ENCODE results near the gene PDGFB. TPM values are rescaled to one million over a fixed set of nuclear protein-coding genes. Genes with fewer than 3 reads are reported as not detected.

Gene PDGFB
- total and polyA plus RNA-seq, 2 experiments from 2014 or later, result 2.2 to 8.0 TPM

GRCh38 chr22:39179401-39179827 is 65.4 kb downstream of the PDGFB start:
- H3K27ac Mint-ChIP-seq, result peak overlapping the region; percentile 72
- peaks cover 13% of the 10 kb centered on the region for H3K27me3 Mint-ChIP-seq (ENCODE audit: insufficient read depth, low read depth, poor library complexity)
- Histone ChIP-seq H2AFZ (no peak overlapping the region), H4K20me1 (replicated peaks; ENCODE audit: insufficient read depth) (no peaks in the 10 kb centered on the region), H3K4me3 (no peak overlapping the region), H3K27me3 (ENCODE audit: insufficient read depth) (no peaks in the 10 kb centered on the region), H3K79me2 (replicated peaks; ENCODE audit: insufficient read depth) (no peaks in the 10 kb centered on the region), H3K4me1 (ENCODE audit: insufficient read depth) (peaks cover 34% of the 10 kb centered on the region), H3F3A (replicated peaks; ENCODE audit: low read depth) (peaks cover 11% of the 10 kb centered on the region), H3K27ac (ENCODE audit: low read depth) (peak overlapping the region; percentile 66; the same call in 1 of the 2 replicates), H3K9me2 (ENCODE audit: insufficient read depth) (no peaks in the 10 kb centered on the region), H3K36me3 (ENCODE audit: insufficient read depth) (no peaks in the 10 kb centered on the region), H3K4me2 (peak overlapping the region; percentile 5; the same call in 1 of the 2 replicates)
- ATAC-seq (peak; percentile 29), DNase-seq (ENCODE audit: low spot score) (peak; percentile 63)
- H3K9me3 Mint-ChIP-seq, result peaks cover 5% of the 10 kb centered on the region; the same call in 2 of the 3 replicates
- H3K4me3 Mint-ChIP-seq, result no peak overlapping the region
- H3K36me3 Mint-ChIP-seq (ENCODE audit: low read depth), result peaks cover 2% of the 10 kb centered on the region; the same call in 1 of the 3 replicates
- peaks cover 59% of the 10 kb centered on the region for H3K4me1 Mint-ChIP-seq
- TF ChIP-seq REST (IDR thresholded peaks at IDR 0.05; ENCODE audit: unreplicated experiment) (no peak), EZH2 (IDR thresholded peaks at IDR 0.05; ENCODE audit: low read depth, unreplicated experiment) (no peak), POLR2AphosphoS5 (IDR thresholded peaks at IDR 0.05; ENCODE audit: low read depth) (0 out of 2 replicates have a peak, but pooled peaks have one; percentile 20), ZNF462 (CRISPR knock-in tag; IDR thresholded peaks at IDR 0.05) (no peak), EZH2phosphoT487 (IDR thresholded peaks at IDR 0.05; ENCODE audit: unreplicated experiment) (no peak), JUNB (IDR thresholded peaks at IDR 0.05; ENCODE audit: unreplicated experiment) (no peak), CREB1 (CRISPR knock-in tag; IDR thresholded peaks at IDR 0.05; ENCODE audit: low read depth) (no peak), ZNF114 (CRISPR knock-in tag; IDR thresholded peaks at IDR 0.05) (no peak)

All from GM23338 (cell line).